HCT116 (cell line): ENCODE data around the gene WNT8B. TPM values are rescaled to one million over a fixed set of nuclear protein-coding genes. Genes with fewer than 3 reads are reported as not detected.

ENCODE experiments used
- ATAC-seq: fragments of 200-7000 bp; cut with Tn5 transposase; 2 replicates; pipeline ENCODE4 v1.9.1; 2020; ENCODE audit warnings: mild to moderate bottlenecking, moderate library complexity
- BruUV-seq: library from RNA; stranded (reverse); fragments of 400-500 nt; replicated peaks from 2 replicates; lab custom pipeline; 2021; lab: Mats Ljungman, UMichigan
- CTCF ChIA-PET: fragments of 300-600 bp; sonication (Branson Sonifier 250); formaldehyde crosslinking; loops from one replicate; lab custom pipeline; 2021; ENCODE audit warnings: antibody characterized with exemption; lab: Charles Lee
- POLR2A ChIA-PET: fragments of 300-600, 350-600 bp; sonication (Branson Sonifier 250); formaldehyde crosslinking; loops from one replicate; lab custom pipeline; 2021; ENCODE audit warnings: antibody characterized with exemption; lab: Charles Lee
- RAD21 ChIA-PET, 2 experiments: fragments of 300-600 bp; sonication (Branson Sonifier 250); formaldehyde crosslinking; loops; one replicate each; lab custom pipeline; 2023; ENCODE audit warnings: low total read pairs in 2 of 2; ENCODE audit not compliant: uncharacterized antibody in 2 of 2, unreplicated experiment in 2 of 2, low non-redundant PET in 1 of 2; lab: Charles Lee
- DNase-seq: peaks from one replicate; pipeline ENCODE4 v3.0.0-alpha.2; 2010; ENCODE audit warnings: low read depth, low spot score
- H2AFZ ChIP-seq: fragments of 200-600 bp; shearing (Covaris generic), sonication (generic); 2 replicates; pipeline ENCODE4 v1.6.1; 2017; ENCODE audit warnings: low read depth, mixed run types, mixed read lengths, antibody characterized with exemption, low read length; ENCODE audit not compliant: poor library complexity, severe bottlenecking
- H3K27ac ChIP-seq: 2 replicates; pipeline ENCODE4 v1.5.1; 2012; ENCODE audit warnings: low read depth, low read length
- H3K27me3 ChIP-seq: fragments of 200-600 bp; sonication (generic); 2 replicates; pipeline ENCODE4 v1.6.1; 2016; ENCODE audit warnings: mixed run types, low read length, mixed read lengths; ENCODE audit not compliant: insufficient read depth
- H3K36me3 ChIP-seq, 2 experiments: fragments of 200-500 bp in 1 of 2; fragments of 200-600 bp in 1 of 2; sonication (Bioruptor generic) in 1 of 2; sonication (generic) in 1 of 2; 2 replicates each; pipeline versions ENCODE4 v1.5.1 to v1.6.1; 2014 to 2016; ENCODE audit warnings: low read length in 2 of 2, inconsistent platforms in 1 of 2, mixed read lengths in 1 of 2, mixed run types in 1 of 2; ENCODE audit not compliant: insufficient read depth in 2 of 2, control insufficient read depth in 1 of 2
- H3K4me1 ChIP-seq, 2 experiments: fragments of 200-600 bp in 1 of 2; sonication (generic) in 1 of 2; 2 replicates each; pipeline versions ENCODE4 v1.5.1 to v1.6.1; 2012 to 2017; ENCODE audit warnings: low read length in 2 of 2, inconsistent platforms in 1 of 2, mild to moderate bottlenecking in 1 of 2, mixed read lengths in 1 of 2, mixed run types in 1 of 2, moderate library complexity in 1 of 2; ENCODE audit not compliant: insufficient read depth in 2 of 2, control insufficient read depth in 1 of 2
- H3K4me2 ChIP-seq: fragments of 200-600 bp; sonication (generic); 2 replicates; pipeline ENCODE4 v1.6.1; 2017; ENCODE audit warnings: mixed run types, low read length, mixed read lengths
- H3K4me3 ChIP-seq, 2 experiments: fragments of 200-600 bp in 1 of 2; sonication (generic) in 1 of 2; replicated peaks in 1 of 2; 2 replicates each; pipeline ENCODE4 v1.5.1; 2011 to 2016; ENCODE audit warnings: low read length in 2 of 2, control low read depth in 1 of 2, low read depth in 1 of 2, mild to moderate bottlenecking in 1 of 2, mixed read lengths in 1 of 2, mixed run types in 1 of 2
- H3K79me2 ChIP-seq: fragments of 200-600 bp; sonication (generic); 2 replicates; pipeline ENCODE4 v1.6.1; 2017; ENCODE audit warnings: mild to moderate bottlenecking, mixed run types, low read length, moderate library complexity, mixed read lengths; ENCODE audit not compliant: insufficient read depth
- H3K9ac ChIP-seq: fragments of 200-600 bp; sonication (generic); 2 replicates; pipeline ENCODE4 v1.6.1; 2016; ENCODE audit warnings: low read length, mixed read lengths
- H3K9me2 ChIP-seq: fragments of 200-600 bp; sonication (generic), shearing (Covaris generic); 2 replicates; pipeline ENCODE4 v1.6.1; 2017; ENCODE audit warnings: mixed run types, mild to moderate bottlenecking, moderate library complexity; ENCODE audit not compliant: insufficient read depth
- H3K9me3 ChIP-seq, 2 experiments: fragments of 200-500 bp in 1 of 2; fragments of 200-600 bp in 1 of 2; sonication (Bioruptor generic) in 1 of 2; sonication (generic) in 1 of 2; 2 replicates each; pipeline ENCODE4 v1.6.1; 2014 to 2017; ENCODE audit warnings: low read length in 2 of 2, mixed read lengths in 2 of 2, inconsistent platforms in 1 of 2, low read depth in 1 of 2, mild to moderate bottlenecking in 1 of 2, mixed run types in 1 of 2, moderate library complexity in 1 of 2; ENCODE audit not compliant: control insufficient read depth in 1 of 2, insufficient read depth in 1 of 2
- H4K20me1 ChIP-seq: fragments of 200-600 bp; sonication (generic), shearing (Covaris generic); 2 replicates; pipeline ENCODE4 v1.6.1; 2017; ENCODE audit warnings: mixed run types, mild to moderate bottlenecking, moderate library complexity; ENCODE audit not compliant: insufficient read depth
- EGR1 ChIP-seq: IDR thresholded peaks from 2 replicates; pipeline ENCODE4 v1.6.1; 2012; ENCODE audit warnings: low read depth
- ELF1 ChIP-seq: IDR thresholded peaks from 2 replicates; pipeline ENCODE4 v1.6.1; 2012; ENCODE audit warnings: low read depth, borderline replicate concordance
- EZH2 ChIP-seq: fragments of 200-600 bp; sonication (generic); IDR thresholded peaks from 2 replicates; pipeline ENCODE4 v1.6.1; 2017; ENCODE audit warnings: antibody characterized with exemption, mixed run types
- FOSL1 ChIP-seq: IDR thresholded peaks from 2 replicates; pipeline ENCODE4 v1.6.1; 2012; ENCODE audit warnings: low read depth
- JUND ChIP-seq: IDR thresholded peaks from 2 replicates; pipeline ENCODE4 v1.6.1; 2012
- intact Hi-C: fragments of 100-400 bp; cut with micrococcal nuclease; formaldehyde crosslinking; loops from 2 replicates; pipeline ENCODE4 v1.10.0; 2022
- total RNA-seq: library from RNA; stranded (reverse); gene quantifications from one replicate; pipeline ENCODE4 v1.2.1, GENCODE V29; 2021; ENCODE audit not compliant: unreplicated experiment
- TF ChIP-seq, protein P1 (sequence below), 3 experiments: fragments of 200-600 bp in 1 of 3; sonication (generic) in 1 of 3; IDR thresholded peaks in 2 of 3; conservative IDR thresholded peaks in 1 of 3; 2 replicates each; pipeline ENCODE4 v1.5.1; 2012 to 2017; ENCODE audit warnings: low read depth in 2 of 3, low read length in 2 of 3, antibody characterized with exemption in 1 of 3, borderline replicate concordance in 1 of 3, control low read depth in 1 of 3, mild to moderate bottlenecking in 1 of 3, mixed read lengths in 1 of 3, mixed run types in 1 of 3, moderate library complexity in 1 of 3; ENCODE audit not compliant: insufficient read depth in 1 of 3
- TF ChIP-seq, protein P2 (sequence below): IDR thresholded peaks from 2 replicates; pipeline ENCODE4 v1.6.1; 2012

The WNT8B gene
- total RNA-seq, 1 experiment from 2014 or later: not detected

DNA sequence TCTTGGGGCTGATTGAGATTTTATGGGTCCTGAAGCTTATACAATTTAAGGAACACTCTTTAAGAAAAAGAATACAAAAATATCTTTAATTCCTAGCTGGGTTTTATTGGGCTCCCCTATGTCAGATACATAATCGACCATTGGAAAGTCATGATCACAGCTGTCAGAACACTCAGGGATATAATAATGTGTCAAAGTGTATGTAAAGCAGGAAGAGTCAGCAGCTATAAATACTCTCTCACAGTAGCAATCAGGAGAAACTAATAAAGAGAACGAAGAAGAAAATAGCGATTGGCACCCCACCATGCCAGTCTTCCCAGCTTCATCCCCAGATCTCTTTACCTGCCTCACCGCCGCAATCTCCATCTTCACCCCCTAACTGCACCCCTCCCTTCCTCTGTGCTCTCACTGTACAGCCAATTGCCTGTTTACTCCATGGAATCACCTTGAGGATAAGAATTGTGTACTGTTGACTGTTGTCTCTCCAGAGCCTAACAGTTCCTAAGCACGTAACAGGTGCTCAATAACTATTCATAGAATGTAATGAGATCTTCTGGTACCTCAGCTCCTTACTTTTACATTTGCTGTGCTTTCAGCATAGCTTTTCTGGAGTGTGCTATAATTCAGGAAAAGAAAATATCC lies 24.0 kb upstream of the WNT8B start:
- RAD21 ChIA-PET: interaction anchor here in 1 of 2 experiments (0.7 kb wide), 1 partner anchor 587 kb away, joined by 3 read pairs; no protein-coding TSS in a partner anchor
- H4K20me1 ChIP-seq: no peaks in the 10 kb centered on the region
- no peak overlapping the region for H3K9ac ChIP-seq
- TF ChIP-seq JUND (no peak), ELF1 (no peak), EGR1 (no peak), EZH2 (no peak), FOSL1 (no peak)
- TF ChIP-seq, protein P1, sequence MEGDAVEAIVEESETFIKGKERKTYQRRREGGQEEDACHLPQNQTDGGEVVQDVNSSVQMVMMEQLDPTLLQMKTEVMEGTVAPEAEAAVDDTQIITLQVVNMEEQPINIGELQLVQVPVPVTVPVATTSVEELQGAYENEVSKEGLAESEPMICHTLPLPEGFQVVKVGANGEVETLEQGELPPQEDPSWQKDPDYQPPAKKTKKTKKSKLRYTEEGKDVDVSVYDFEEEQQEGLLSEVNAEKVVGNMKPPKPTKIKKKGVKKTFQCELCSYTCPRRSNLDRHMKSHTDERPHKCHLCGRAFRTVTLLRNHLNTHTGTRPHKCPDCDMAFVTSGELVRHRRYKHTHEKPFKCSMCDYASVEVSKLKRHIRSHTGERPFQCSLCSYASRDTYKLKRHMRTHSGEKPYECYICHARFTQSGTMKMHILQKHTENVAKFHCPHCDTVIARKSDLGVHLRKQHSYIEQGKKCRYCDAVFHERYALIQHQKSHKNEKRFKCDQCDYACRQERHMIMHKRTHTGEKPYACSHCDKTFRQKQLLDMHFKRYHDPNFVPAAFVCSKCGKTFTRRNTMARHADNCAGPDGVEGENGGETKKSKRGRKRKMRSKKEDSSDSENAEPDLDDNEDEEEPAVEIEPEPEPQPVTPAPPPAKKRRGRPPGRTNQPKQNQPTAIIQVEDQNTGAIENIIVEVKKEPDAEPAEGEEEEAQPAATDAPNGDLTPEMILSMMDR (IDR thresholded peaks at IDR 0.05 in 2 of 3, conservative IDR thresholded peaks at IDR 0.05 in 1 of 3; ENCODE audit: borderline replicate concordance in 1 of 3, insufficient read depth in 1 of 3, low read depth in 2 of 3, low read length in 2 of 3): no peak
- TF ChIP-seq, protein P2, sequence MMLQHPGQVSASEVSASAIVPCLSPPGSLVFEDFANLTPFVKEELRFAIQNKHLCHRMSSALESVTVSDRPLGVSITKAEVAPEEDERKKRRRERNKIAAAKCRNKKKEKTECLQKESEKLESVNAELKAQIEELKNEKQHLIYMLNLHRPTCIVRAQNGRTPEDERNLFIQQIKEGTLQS: no peak
- intact Hi-C loops: loop anchor here (10.0 kb wide), 1 partner anchor 594 kb away; no protein-coding TSS in a partner anchor
- no peak overlapping the region for H3K4me2 ChIP-seq
- H3K27ac ChIP-seq: no peak overlapping the region
- no peak for DNase-seq
- no peaks in the 10 kb centered on the region for H3K9me3 ChIP-seq
- no peaks in the 10 kb centered on the region for H3K9me2 ChIP-seq
- no peak overlapping the region for H3K4me3 ChIP-seq
- ATAC-seq: no peak
- POLR2A ChIA-PET: interaction anchor here (1.1 kb wide), 1 partner anchor 97 kb away, joined by 3 read pairs; the partner anchor contains the start of gene HIF1AN
- no TSS peak for BruUV-seq
- H3K79me2 ChIP-seq: no peaks in the 10 kb centered on the region
- H3K27me3 ChIP-seq: no peaks in the 10 kb centered on the region
- CTCF ChIA-PET: interaction anchor here (0.8 to 5.0 kb wide), 7 partner anchors 9 to 440 kb away, joined by 3 to 28 read pairs (median 3); no protein-coding TSS in a partner anchor
- no peaks in the 10 kb centered on the region for H3K36me3 ChIP-seq
- peaks cover 0 to 4% of the 10 kb centered on the region in 2 experiments; a peak in 2 of 4 replicates for H3K4me1 ChIP-seq
- no peak overlapping the region for H2AFZ ChIP-seq
